NCI-H146 treated with DMSO at 0.1 percent for 48 hours (cell line): ENCODE measurements around the gene ORM1.
"Not testable (repeated sequence)": the region's sequence is repeated elsewhere in the genome, so short reads cannot be mapped to it uniquely, and the experiment has no call there.

Experiments
- DNase-seq: peaks from one replicate; lab custom pipeline; 2025; ENCODE audit not compliant: unreplicated experiment; lab: John Stamatoyannopoulos, UW

Gene ORM1

GRCh38 chr9:114304416-114305188 is 18.3 kb upstream of the ORM1 start:
- DNase-seq: no peak

GRCh38 chr9:114307899-114308267 is 15.0 kb upstream of the ORM1 start:
- DNase-seq: no peak

- DNase-seq: no peak
Measured at GRCh38 chr9:114308361-114308950, 14.4 kb upstream of the ORM1 start.

- DNase-seq: no peak
Measured at GRCh38 chr9:114309096-114309495, 13.8 kb upstream of the ORM1 start.

- DNase-seq: no peak
Measured at GRCh38 chr9:114310471-114311450, 12.1 kb upstream of the ORM1 start.

- DNase-seq: no peak
Measured at GRCh38 chr9:114311571-114312512, 11.1 kb upstream of the ORM1 start.

GRCh38 chr9:114312513-114312875 is 10.4 kb upstream of the ORM1 start:
- DNase-seq: no peak

- no peak for DNase-seq
Measured at GRCh38 chr9:114313186-114313585, 9.7 kb upstream of the ORM1 start.

GRCh38 chr9:114314256-114314867 is 8.5 kb upstream of the ORM1 start:
- no peak for DNase-seq

GRCh38 chr9:114314881-114315722 is 7.8 kb upstream of the ORM1 start:
- no peak for DNase-seq

- no peak for DNase-seq
Measured at GRCh38 chr9:114315723-114316363, 7.1 kb upstream of the ORM1 start.

- DNase-seq: no peak
Measured at GRCh38 chr9:114316605-114317230, 6.2 kb upstream of the ORM1 start.

- DNase-seq: no peak
Measured at GRCh38 chr9:114317665-114318357, 5.1 kb upstream of the ORM1 start.

- DNase-seq: no peak
Measured at GRCh38 chr9:114318416-114318815, 4.5 kb upstream of the ORM1 start.

- DNase-seq: no peak
Measured at GRCh38 chr9:114319147-114319546, 3.8 kb upstream of the ORM1 start.

- DNase-seq: not testable (repeated sequence)
Measured at GRCh38 chr9:114320710-114321109, 2.2 kb upstream of the ORM1 start.

- DNase-seq: no peak
Measured at GRCh38 chr9:114321759-114322158, 1.1 kb upstream of the ORM1 start.
